HG02642 (cell line): Measurements from ENCODE around the gene CNOT9.

Source experiments
- ATAC-seq: cut with Tn5 transposase; IDR thresholded peaks from one replicate; pipeline ENCODE4 v1.9.1; 2021; ENCODE audit warnings: mild to moderate bottlenecking; ENCODE audit not compliant: unreplicated experiment, poor library complexity

CNOT9 gene

GRCh38 chr2:218642786-218643185 lies 74.1 kb downstream of the CNOT9 start:
- ATAC-seq, result no peak

- no peak for ATAC-seq
These were observed 75.2 kb downstream of the CNOT9 start for GRCh38 chr2:218643751-218644310.

GRCh38 chr2:218644721-218645120 lies 76.1 kb downstream of the CNOT9 start:
- ATAC-seq, result no peak

GRCh38 chr2:218645126-218645525 lies 76.5 kb downstream of the CNOT9 start:
- ATAC-seq, result no peak
